Caco-2 (cell line): Measurements from ENCODE around the gene PSMG2. TPM values are rescaled to one million over a fixed set of nuclear protein-coding genes. Genes with fewer than 3 reads are reported as not detected.

ENCODE experiments used
- BruUV-seq: library from RNA; stranded (reverse); fragments of 400-500 nt; replicated peaks from 2 replicates; lab custom pipeline; 2021; lab: Mats Ljungman, UMichigan
- CTCF ChIA-PET: fragments of 300-600 bp; sonication (Branson Sonifier 250); formaldehyde crosslinking; loops from one replicate; lab custom pipeline; 2022; ENCODE audit warnings: antibody characterized with exemption; lab: Charles Lee
- POLR2A ChIA-PET: fragments of 300-600 bp; sonication (Branson Sonifier 250); formaldehyde crosslinking; loops from one replicate; lab custom pipeline; 2022; ENCODE audit warnings: antibody characterized with exemption; lab: Charles Lee
- DNase-seq, 2 experiments: peaks; one replicate each; pipeline versions ENCODE4 v3.0.0 to v3.0.0-alpha.2; 2020 to 2022
- H3K27me3 ChIP-seq: replicated peaks from 2 replicates; pipeline ENCODE4 v1.6.0; 2011; ENCODE audit warnings: low read length; ENCODE audit not compliant: control insufficient read depth, insufficient read depth
- H3K36me3 ChIP-seq: 2 replicates; pipeline ENCODE4 v1.5.1; 2011; ENCODE audit warnings: low read length; ENCODE audit not compliant: control insufficient read depth, insufficient read depth
- H3K4me1 ChIP-seq: fragments of 250-450 bp; sonication (Bioruptor Pico); 2 replicates; pipeline ENCODE4 v1.5.1; 2020; ENCODE audit warnings: mild to moderate bottlenecking
- H3K4me3 ChIP-seq: 2 replicates; pipeline ENCODE4 v1.5.1; 2011; ENCODE audit warnings: low read depth, mild to moderate bottlenecking, control low read depth, low read length
- H3K9me3 ChIP-seq: fragments of 250-450 bp; sonication (Bioruptor Pico); 2 replicates; pipeline ENCODE4 v1.5.1; 2020; ENCODE audit warnings: mild to moderate bottlenecking, moderate library complexity
- H3K27ac Mint-ChIP-seq: one replicate; pipeline ENCODE4 v1.8.0; 2022; ENCODE audit warnings: mixed read lengths; ENCODE audit not compliant: unreplicated experiment
- H3K27me3 Mint-ChIP-seq: one replicate; pipeline ENCODE4 v1.8.0; 2022; ENCODE audit warnings: mixed read lengths; ENCODE audit not compliant: insufficient read depth, unreplicated experiment
- H3K36me3 Mint-ChIP-seq: one replicate; pipeline ENCODE4 v1.8.0; 2022; ENCODE audit warnings: mild to moderate bottlenecking, mixed read lengths; ENCODE audit not compliant: insufficient read depth, unreplicated experiment
- H3K4me1 Mint-ChIP-seq: one replicate; pipeline ENCODE4 v1.8.0; 2022; ENCODE audit warnings: low read depth, mixed read lengths; ENCODE audit not compliant: unreplicated experiment
- H3K4me3 Mint-ChIP-seq: one replicate; pipeline ENCODE4 v1.8.0; 2022; ENCODE audit warnings: mild to moderate bottlenecking, moderate library complexity, mixed read lengths; ENCODE audit not compliant: unreplicated experiment
- H3K9me3 Mint-ChIP-seq: one replicate; pipeline ENCODE4 v1.8.0; 2022; ENCODE audit warnings: mixed read lengths; ENCODE audit not compliant: unreplicated experiment
- CTCF ChIP-seq, 2 experiments: fragments of 200-600 bp in 1 of 2; IDR thresholded peaks; 1 replicate in 1 of 2; 2 replicates in 1 of 2; pipeline versions ENCODE4 v1.5.1 to v1.8.0; 2011 to 2022; ENCODE audit warnings: antibody characterized with exemption in 1 of 2, control low read depth in 1 of 2, inconsistent platforms in 1 of 2, low read depth in 1 of 2, low read length in 1 of 2, mild to moderate bottlenecking in 1 of 2, moderate library complexity in 1 of 2; ENCODE audit not compliant: insufficient read depth in 1 of 2, severe bottlenecking in 1 of 2, unreplicated experiment in 1 of 2
- intact Hi-C: fragments of 100-400 bp; cut with micrococcal nuclease; formaldehyde crosslinking; loops from one replicate; pipeline ENCODE4 v1.10.0; 2022; ENCODE audit not compliant: unreplicated experiment
- total RNA-seq: library from RNA; stranded (reverse); gene quantifications from 2 replicates; pipeline ENCODE4 v1.2.3, GENCODE V29; 2022

PSMG2 gene
- total RNA-seq, 1 experiment from 2014 or later, result 108 TPM

GRCh38 chr18:12692206-12692605 lies 10.6 kb upstream of the PSMG2 start:
- Histone ChIP-seq H3K4me1 (peaks cover 6% of the 10 kb centered on the region; the same call in 1 of the 2 replicates), H3K9me3 (no peaks in the 10 kb centered on the region), H3K27me3 (no peaks in the 10 kb centered on the region), H3K36me3 (peaks cover 1% of the 10 kb centered on the region; the same call in 1 of the 2 replicates), H3K4me3 (no peak overlapping the region)
- POLR2A ChIA-PET, result no interaction called here
- BruUV-seq, result no TSS peak
- no peak for TF ChIP-seq CTCF (IDR thresholded peaks at IDR 0.05; ENCODE audit: insufficient read depth in 1 of 2, low read depth in 1 of 2, low read length in 1 of 2, severe bottlenecking in 1 of 2, unreplicated experiment in 1 of 2)
- peaks cover 40% of the 10 kb centered on the region for H3K36me3 Mint-ChIP-seq
- no peaks in the 10 kb centered on the region for H3K27me3 Mint-ChIP-seq
- intact Hi-C loops, result no loop called here
- peaks cover 16% of the 10 kb centered on the region for H3K4me1 Mint-ChIP-seq
- CTCF ChIA-PET, result interaction anchor here (0.7 kb wide), 1 partner anchor 233 kb away, joined by 4 read pairs; no protein-coding TSS in a partner anchor
- peak overlapping the region; percentile 14 for H3K27ac Mint-ChIP-seq
- H3K9me3 Mint-ChIP-seq, result no peaks in the 10 kb centered on the region
- H3K4me3 Mint-ChIP-seq, result no peak overlapping the region
- no peak for DNase-seq

- Mint-ChIP-seq H3K9me3 (no peaks in the 10 kb centered on the region), H3K27ac (peak overlapping the region; percentile 29), H3K36me3 (peaks cover 55% of the 10 kb centered on the region), H3K4me1 (peaks cover 16% of the 10 kb centered on the region), H3K4me3 (no peak overlapping the region), H3K27me3 (no peaks in the 10 kb centered on the region)
- intact Hi-C loops, result no loop called here
- H3K9me3 ChIP-seq, result no peaks in the 10 kb centered on the region
- ChIA-PET POLR2A (no interaction called here), CTCF (interaction anchor here (0.7 kb wide), 1 partner anchor 176 kb away, joined by 3 read pairs; no protein-coding TSS in a partner anchor)
- DNase-seq, result no peak
- BruUV-seq, result no TSS peak
- peaks cover 15% of the 10 kb centered on the region for H3K4me1 ChIP-seq
- TF ChIP-seq CTCF (IDR thresholded peaks at IDR 0.05; ENCODE audit: insufficient read depth in 1 of 2, low read depth in 1 of 2, low read length in 1 of 2, severe bottlenecking in 1 of 2, unreplicated experiment in 1 of 2), result no peak
- H3K4me3 ChIP-seq, result no peak overlapping the region
- no peaks in the 10 kb centered on the region for H3K27me3 ChIP-seq
- H3K36me3 ChIP-seq, result peaks cover 1% of the 10 kb centered on the region; the same call in 1 of the 2 replicates
These were observed 8.8 kb upstream of the PSMG2 start for GRCh38 chr18:12694032-12694431.

GRCh38 chr18:12699747-12700146 lies 3.1 kb upstream of the PSMG2 start:
- ChIA-PET CTCF (no interaction called here), POLR2A (no interaction called here)
- H3K4me3 ChIP-seq, result no peak overlapping the region
- Mint-ChIP-seq H3K27me3 (no peaks in the 10 kb centered on the region), H3K4me3 (no peak overlapping the region), H3K27ac (no peak overlapping the region), H3K9me3 (no peaks in the 10 kb centered on the region), H3K36me3 (peaks cover 57% of the 10 kb centered on the region), H3K4me1 (peaks cover 15% of the 10 kb centered on the region)
- no peaks in the 10 kb centered on the region for H3K9me3 ChIP-seq
- DNase-seq, result no peak
- H3K4me1 ChIP-seq, result peaks cover 25% of the 10 kb centered on the region
- intact Hi-C loops, result no loop called here
- H3K27me3 ChIP-seq, result no peaks in the 10 kb centered on the region
- no TSS peak for BruUV-seq
- peaks cover 1% of the 10 kb centered on the region; the same call in 1 of the 2 replicates for H3K36me3 ChIP-seq
- no peak for TF ChIP-seq CTCF (IDR thresholded peaks at IDR 0.05; ENCODE audit: insufficient read depth in 1 of 2, low read depth in 1 of 2, low read length in 1 of 2, severe bottlenecking in 1 of 2, unreplicated experiment in 1 of 2)
